Calu3 (cell line): ENCODE data around the gene PIEZO2. TPM values are rescaled to one million over a fixed set of nuclear protein-coding genes. Genes with fewer than 3 reads are reported as not detected.

Experiments
- BruUV-seq: library from RNA; stranded (reverse); fragments of 400-500 nt; replicated peaks from 2 replicates; lab custom pipeline; 2021; lab: Mats Ljungman, UMichigan
- CTCF ChIA-PET: fragments of 300-600 bp; sonication (Branson Sonifier 250); formaldehyde crosslinking; loops from one replicate; lab custom pipeline; 2022; ENCODE audit warnings: antibody characterized with exemption; lab: Charles Lee
- DNase-seq: peaks from one replicate; pipeline ENCODE4 v3.0.0; 2022
- H3K27ac Mint-ChIP-seq: one replicate; pipeline ENCODE4 v1.8.0; 2022; ENCODE audit warnings: mixed read lengths; ENCODE audit not compliant: unreplicated experiment
- H3K27me3 Mint-ChIP-seq: one replicate; pipeline ENCODE4 v1.8.0; 2022; ENCODE audit warnings: mixed read lengths; ENCODE audit not compliant: unreplicated experiment
- H3K36me3 Mint-ChIP-seq: one replicate; pipeline ENCODE4 v1.8.0; 2022; ENCODE audit warnings: mild to moderate bottlenecking, moderate library complexity, mixed read lengths; ENCODE audit not compliant: insufficient read depth, unreplicated experiment
- H3K4me1 Mint-ChIP-seq: one replicate; pipeline ENCODE4 v1.8.0; 2022; ENCODE audit warnings: mild to moderate bottlenecking, low read depth, mixed read lengths; ENCODE audit not compliant: unreplicated experiment
- H3K4me3 Mint-ChIP-seq: one replicate; pipeline ENCODE4 v1.8.0; 2022; ENCODE audit warnings: mild to moderate bottlenecking, low read depth, moderate library complexity, mixed read lengths; ENCODE audit not compliant: unreplicated experiment
- H3K9me3 Mint-ChIP-seq: one replicate; pipeline ENCODE4 v1.8.0; 2022; ENCODE audit warnings: low read depth, mixed read lengths; ENCODE audit not compliant: unreplicated experiment
- CTCF ChIP-seq: fragments of 200-600 bp; IDR thresholded peaks from one replicate; pipeline ENCODE4 v1.8.0; 2022; ENCODE audit warnings: antibody characterized with exemption; ENCODE audit not compliant: unreplicated experiment
- intact Hi-C: fragments of 100-400 bp; cut with micrococcal nuclease; formaldehyde crosslinking; loops from one replicate; pipeline ENCODE4 v1.10.0; 2022; ENCODE audit not compliant: unreplicated experiment
- total RNA-seq: library from RNA; stranded (reverse); gene quantifications from 2 replicates; pipeline ENCODE4 v1.2.3, GENCODE V29; 2022

PIEZO2 gene
- total RNA-seq, 1 experiment from 2014 or later: 0.24 TPM

DNA sequence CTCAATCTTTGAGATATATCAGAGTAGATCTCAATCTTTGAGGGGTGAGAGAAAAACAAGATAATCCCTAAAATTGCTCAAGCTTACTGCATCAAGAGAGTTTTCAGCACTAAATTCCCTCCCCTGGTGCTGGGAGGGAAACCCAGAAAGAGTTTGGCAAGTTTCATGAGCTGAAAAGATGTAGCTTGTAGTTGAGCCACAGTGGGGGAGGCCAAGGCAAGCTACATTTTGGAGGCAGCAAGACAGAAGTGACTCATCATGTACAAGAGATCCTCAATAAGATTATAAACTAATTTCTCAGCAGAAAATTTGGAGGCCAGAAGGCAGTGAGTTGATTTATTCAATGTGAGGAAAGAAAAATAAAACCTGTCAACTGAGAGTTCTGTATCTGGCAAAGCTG is 308.2 kb downstream of the PIEZO2 start:
- intact Hi-C loops: no loop called here
- no peak for TF ChIP-seq CTCF
- Mint-ChIP-seq H3K4me3 (no peak overlapping the region), H3K4me1 (no peaks in the 10 kb centered on the region), H3K36me3 (no peaks in the 10 kb centered on the region), H3K27ac (no peak overlapping the region), H3K9me3 (peaks cover 2% of the 10 kb centered on the region), H3K27me3 (no peaks in the 10 kb centered on the region)
- no peak for DNase-seq
- CTCF ChIA-PET: interaction anchor here (0.6 kb wide), 1 partner anchor 747 kb away, joined by 6 read pairs; no protein-coding TSS in a partner anchor
- no TSS peak for BruUV-seq

GRCh38 chr18:10840743-10841142 is 308.6 kb downstream of the PIEZO2 start:
- H3K4me1 Mint-ChIP-seq: no peaks in the 10 kb centered on the region
- no TSS peak for BruUV-seq
- no peak overlapping the region for H3K4me3 Mint-ChIP-seq
- CTCF ChIA-PET: interaction anchor here (0.6 kb wide), 1 partner anchor 747 kb away, joined by 6 read pairs; no protein-coding TSS in a partner anchor
- TF ChIP-seq CTCF: no peak
- no peaks in the 10 kb centered on the region for H3K36me3 Mint-ChIP-seq
- DNase-seq: no peak
- no peaks in the 10 kb centered on the region for H3K9me3 Mint-ChIP-seq
- intact Hi-C loops: no loop called here
- H3K27ac Mint-ChIP-seq: no peak overlapping the region
- no peaks in the 10 kb centered on the region for H3K27me3 Mint-ChIP-seq

- no peak for TF ChIP-seq CTCF
- Mint-ChIP-seq H3K4me1 (no peaks in the 10 kb centered on the region), H3K27me3 (no peaks in the 10 kb centered on the region), H3K9me3 (no peaks in the 10 kb centered on the region), H3K4me3 (no peak overlapping the region), H3K36me3 (no peaks in the 10 kb centered on the region), H3K27ac (no peak overlapping the region)
- no peak for DNase-seq
- intact Hi-C loops: no loop called here
- BruUV-seq: no TSS peak
- CTCF ChIA-PET: interaction anchor here (0.6 kb wide), 1 partner anchor 1386 kb away, joined by 3 read pairs; no protein-coding TSS in a partner anchor
These were observed 309.9 kb downstream of the PIEZO2 start for GRCh38 chr18:10839421-10839820.

DNA sequence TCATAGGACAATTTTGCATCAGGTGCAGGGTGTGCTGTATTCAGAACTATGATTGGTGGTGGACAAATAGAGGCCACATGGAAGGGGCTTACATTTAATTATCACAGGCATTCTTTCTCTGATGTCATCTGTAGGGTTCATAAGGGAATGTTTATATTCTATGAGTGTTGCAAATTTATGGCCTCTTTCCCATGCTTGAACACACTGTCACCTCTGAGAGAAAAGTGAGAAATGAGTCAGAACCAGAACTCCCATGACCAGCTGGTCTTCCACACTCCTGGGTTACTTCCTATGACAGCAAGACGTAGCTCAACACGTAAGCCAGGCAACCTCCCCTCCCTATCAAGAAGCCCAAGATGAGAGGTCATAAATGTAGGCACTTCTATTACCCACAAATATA is 310.8 kb downstream of the PIEZO2 start:
- H3K27ac Mint-ChIP-seq: no peak overlapping the region

More for the DNA sequence above, 310.8 kb downstream of the PIEZO2 start:
- TF ChIP-seq CTCF: no peak
- no peaks in the 10 kb centered on the region for H3K4me1 Mint-ChIP-seq
- H3K4me3 Mint-ChIP-seq: no peak overlapping the region
- intact Hi-C loops: no loop called here
- no peaks in the 10 kb centered on the region for H3K9me3 Mint-ChIP-seq
- H3K36me3 Mint-ChIP-seq: no peaks in the 10 kb centered on the region
- no peaks in the 10 kb centered on the region for H3K27me3 Mint-ChIP-seq
- no TSS peak for BruUV-seq
- no peak for DNase-seq
- CTCF ChIA-PET: no interaction called here
